Activated naive CD4-positive, alpha-beta T cell (primary cell): Measurements from ENCODE around the gene GRID1.
"Not testable (repeated sequence)": the region's sequence is repeated elsewhere in the genome, so short reads cannot be mapped to it uniquely, and the experiment has no call there.

ENCODE experiments used
- DNase-seq, 4 experiments: peaks; one replicate each; lab custom pipeline; 2025; lab: John Stamatoyannopoulos, UW

Gene GRID1

DNA sequence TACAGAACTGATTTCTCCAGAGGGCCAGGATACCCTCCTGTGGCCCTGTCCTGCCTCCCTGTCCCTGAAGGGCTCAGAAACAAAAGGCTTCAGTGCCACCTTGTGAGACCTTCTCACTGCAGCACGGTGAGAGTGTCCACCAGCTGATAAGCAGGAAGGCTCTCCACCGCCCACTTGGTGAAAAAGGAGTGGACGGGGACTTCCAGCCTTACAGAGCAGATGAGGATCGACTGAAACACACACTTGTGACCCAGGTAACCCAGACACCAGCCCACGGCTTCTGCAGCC lies 330.1 kb downstream of the GRID1 start:
- DNase-seq: no peak

DNA sequence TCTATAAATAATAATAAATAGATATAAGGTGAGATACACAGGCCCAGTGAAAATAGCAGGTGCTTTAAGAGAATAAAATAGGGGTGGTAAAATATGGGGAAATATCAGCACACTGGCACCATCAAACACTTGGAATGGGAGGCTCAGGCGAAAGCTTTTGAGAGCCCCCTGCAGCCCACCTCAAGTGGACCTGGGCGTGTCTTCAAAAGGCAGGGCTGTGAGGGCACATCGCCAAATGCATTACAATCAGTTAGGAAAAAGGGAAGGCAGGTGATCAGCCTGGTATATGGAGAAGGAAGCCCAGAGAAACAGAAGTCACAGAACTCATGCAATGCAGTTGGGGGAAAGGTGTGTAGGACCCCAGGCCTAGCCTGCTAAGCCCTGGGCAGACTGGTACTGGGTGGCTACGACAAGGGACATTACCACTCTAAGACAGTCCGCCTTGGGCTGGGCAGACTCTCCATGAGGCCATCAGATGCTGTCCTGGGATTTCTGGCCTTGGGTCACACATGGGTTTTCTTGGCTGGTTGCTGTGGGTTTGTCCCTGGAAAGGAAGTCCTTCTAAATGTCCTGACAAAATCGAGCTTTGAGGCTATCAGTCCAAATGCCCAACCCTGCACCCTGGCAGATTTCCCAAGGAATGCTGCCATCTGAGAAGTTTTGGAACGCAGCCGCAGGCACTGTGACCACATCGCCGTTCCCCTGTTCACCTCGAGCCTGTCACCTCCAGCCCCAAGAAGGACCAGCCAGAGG lies 330.6 kb downstream of the GRID1 start:
- DNase-seq: no peak

DNA sequence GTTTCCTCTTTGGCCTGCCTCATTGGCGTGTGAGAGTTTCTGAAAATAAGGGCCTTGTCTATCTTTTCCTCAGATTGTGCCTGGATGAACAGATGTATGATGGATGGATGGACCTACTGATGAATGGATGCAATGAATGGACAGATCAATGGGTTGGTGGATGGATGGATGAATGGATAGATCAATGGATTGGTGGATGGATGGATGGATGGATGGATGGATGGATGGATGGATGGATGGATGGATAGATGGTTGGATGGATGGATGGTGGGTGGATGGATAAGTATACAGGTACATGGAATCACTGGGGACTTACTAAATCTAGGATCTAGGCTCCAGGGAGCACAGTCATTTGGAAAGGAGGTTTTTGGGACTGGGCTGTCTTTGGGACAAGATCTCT lies 331.9 kb downstream of the GRID1 start:
- DNase-seq: no peak

DNA sequence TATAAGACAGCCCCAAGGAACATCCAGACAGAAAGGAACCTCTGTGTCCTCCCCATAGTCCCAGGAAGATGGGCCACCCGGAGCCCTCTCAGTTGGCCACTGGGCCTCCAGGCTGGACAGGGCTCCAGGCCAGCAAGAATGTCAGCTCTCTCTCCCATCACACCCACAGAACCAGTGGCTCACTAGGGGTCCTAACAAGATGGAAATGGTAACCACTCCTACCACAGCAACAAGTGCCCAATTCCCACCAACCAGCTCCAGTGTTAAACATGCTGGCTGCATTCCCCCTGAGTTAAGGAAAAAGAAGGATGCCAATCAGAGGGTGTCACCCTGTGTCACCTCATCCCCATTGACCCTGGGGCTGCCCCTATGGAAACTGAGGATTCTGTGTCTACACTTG lies 333.0 kb downstream of the GRID1 start:
- no peak for DNase-seq

DNA sequence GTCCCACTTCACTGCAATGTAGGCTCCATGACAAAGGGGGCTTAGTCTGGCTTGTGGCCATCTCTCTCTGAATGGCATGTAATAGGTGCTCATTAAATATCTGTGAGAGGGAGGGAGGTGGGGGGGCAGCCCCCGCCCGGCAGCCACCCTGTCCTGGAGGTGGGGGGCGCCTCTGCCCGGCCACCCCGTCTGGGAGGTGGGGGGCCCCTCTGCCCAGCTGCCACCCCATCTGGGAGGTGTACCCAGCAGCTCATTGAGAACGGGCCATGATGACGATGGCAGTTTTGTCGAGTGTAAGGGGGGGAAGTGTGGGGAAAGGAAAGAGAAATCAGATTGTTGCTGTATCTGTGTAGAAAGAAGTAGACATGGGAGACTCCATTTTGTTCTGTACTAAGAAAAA lies 334.5 kb downstream of the GRID1 start:
- not testable (repeated sequence) for DNase-seq

DNA sequence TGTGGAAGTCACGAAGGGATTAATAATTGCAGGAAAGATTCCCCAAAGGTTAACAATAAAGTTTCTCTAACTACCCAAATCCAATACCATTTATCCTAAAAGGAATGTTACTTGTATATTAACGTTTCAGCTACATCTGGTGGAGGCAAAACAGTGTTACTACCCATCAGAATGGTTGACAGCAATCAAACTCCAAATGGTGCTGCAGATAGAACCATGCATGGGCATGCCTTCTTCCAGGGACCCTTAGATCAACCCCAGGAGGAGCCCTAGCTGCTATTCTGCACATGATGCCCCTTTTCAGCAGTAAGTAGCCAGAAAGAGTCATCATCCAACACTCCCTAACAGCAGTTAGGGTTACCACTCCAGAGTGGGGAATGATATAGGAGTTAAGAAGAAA lies 336.3 kb downstream of the GRID1 start:
- no peak for DNase-seq

DNA sequence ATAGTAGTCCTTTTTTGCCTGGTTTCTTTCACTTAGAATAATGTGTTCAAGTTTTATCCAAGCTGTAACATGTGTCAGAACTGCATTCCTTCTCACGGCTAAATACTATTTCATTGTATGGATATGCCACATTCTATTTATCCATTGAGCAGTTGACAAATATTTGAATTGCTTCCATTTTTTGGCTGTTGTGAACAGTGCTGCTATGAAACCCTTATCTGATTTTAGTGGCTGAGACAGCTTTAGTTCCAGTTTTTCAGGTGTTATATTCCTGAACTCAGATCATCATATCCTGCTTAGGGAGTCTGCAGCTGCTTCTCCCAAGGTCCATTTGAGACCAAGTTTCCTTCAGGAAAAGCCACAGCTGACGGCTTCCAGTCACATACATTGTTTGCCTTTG lies 339.2 kb downstream of the GRID1 start:
- DNase-seq: no peak

DNA sequence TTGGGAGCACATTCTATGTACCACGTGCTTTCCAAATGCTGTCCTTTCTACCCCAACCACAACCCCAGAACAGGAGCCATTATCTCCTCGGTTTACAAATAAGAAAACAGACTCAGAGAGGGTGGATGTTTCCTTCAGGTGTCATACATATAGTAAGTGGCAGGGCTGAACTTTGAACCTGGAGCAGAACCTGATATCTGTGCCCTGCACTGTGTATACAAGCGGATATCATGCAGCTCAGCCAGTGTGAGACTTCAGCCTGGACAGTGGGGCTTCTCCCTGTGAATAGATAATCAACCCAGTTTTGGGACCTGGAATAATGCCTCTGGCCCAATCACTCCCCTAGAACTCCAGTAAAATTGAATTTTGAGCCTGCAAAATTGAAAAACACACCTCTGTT lies 341.1 kb downstream of the GRID1 start:
- no peak for DNase-seq

DNA sequence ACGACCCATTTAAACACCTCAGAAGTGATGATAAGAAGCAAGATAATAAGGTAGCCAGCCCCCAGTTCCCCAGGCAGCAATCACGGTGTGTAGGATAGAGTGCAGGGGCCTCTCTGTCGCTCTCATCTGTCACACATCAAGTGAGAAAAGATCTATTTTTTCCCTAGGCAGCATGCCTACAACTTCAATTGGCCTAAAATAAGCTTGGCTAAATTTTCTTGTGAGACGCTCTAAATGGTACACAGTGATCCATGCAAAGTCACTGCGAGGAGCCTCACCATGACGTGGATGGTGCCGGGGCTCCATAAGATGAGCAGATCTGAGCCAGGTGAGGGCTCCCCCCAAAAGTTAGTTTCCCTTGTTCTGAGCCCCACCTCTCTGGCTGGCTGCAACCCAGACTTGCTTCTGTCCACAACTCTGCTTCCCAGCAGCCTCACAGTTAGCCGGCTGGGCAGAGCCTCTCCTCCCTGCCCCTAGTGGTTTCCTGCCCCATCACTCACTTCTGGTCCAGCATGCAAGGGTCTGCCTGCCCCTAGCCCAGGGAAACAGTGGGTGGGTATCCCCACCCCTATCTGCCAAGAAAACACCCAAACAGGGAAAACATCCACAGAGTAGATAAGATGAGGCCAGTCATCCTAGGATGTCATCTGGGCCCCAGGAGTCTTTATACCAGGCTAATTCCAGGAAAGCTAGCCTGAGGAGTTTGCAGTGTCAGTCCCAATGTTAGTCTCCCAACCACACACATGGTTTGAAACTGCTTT lies 342.1 kb downstream of the GRID1 start:
- DNase-seq: no peak

DNA sequence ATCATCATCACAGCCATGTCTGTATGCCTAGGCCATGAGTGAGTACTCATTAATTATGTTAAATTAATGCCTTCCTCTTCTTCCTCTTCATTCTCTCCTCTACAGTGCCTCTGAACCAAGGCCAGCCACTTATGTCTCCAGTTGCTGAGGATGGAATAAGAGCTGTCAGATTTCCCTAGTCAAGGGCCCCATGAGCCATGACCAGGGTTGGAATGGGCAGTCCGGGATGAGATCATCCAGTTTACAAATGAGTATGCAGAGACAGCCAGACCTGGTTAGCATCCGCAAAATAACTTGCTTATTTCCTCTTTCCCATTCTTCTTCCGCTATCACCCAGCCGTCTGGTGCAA lies 342.7 kb downstream of the GRID1 start:
- no peak for DNase-seq

DNA sequence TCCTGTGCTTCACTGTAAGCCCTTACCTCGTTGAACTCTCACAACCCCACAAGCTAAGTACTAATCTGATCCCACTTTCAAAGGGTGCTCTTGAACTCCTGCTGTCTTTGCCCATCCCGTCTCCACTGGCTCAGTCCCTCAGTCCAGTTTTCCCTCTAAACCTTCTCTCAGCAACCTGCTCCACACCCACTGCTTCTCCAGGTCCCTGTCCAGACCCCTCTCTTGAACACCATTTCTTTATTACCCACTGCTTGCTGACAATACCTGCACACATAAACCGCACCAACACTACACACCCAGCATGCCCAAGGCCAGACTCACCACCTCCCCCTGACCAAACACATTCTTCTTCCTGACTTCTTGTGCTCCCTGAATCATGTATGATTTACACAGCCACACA lies 343.3 kb downstream of the GRID1 start:
- DNase-seq: no peak

DNA sequence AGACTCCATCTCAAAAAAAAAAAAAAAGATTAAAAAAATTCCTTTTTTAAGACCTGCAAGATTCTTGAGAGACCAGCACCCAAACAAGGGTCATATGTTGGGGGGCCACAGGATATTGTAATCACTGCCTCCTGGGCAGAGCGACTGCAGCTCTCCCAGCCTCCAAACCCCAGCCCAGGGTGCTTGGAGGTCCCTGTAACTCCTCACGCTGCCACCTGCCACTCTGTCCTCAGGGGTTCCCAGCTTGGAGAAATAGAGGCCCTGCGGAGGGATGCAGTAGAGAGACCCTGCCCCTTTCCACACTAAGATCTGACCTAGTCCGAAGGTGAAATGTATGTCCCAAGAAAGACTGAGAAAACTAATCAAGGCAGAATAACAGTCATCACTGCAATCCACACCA lies 343.7 kb downstream of the GRID1 start:
- no peak for DNase-seq

DNA sequence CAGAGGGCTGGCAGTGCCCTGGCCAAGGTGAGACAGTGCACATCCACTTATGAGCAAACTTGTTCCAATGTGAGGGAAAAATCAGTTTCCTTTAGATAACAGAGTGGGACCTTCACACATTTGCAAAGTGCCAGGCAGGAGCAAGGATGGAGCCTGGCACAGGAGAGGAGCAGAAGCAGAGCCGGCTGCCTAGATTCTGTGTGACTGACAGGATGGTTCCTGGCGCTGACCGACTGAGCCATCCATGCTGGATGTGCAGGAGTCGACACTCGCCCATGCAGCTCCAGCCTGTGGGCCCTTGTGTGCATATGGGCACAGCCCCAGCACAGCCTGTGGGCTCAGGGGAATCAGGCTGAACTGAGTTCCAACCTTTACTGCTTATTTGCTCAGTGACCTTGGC lies 346.5 kb downstream of the GRID1 start:
- DNase-seq: no peak

DNA sequence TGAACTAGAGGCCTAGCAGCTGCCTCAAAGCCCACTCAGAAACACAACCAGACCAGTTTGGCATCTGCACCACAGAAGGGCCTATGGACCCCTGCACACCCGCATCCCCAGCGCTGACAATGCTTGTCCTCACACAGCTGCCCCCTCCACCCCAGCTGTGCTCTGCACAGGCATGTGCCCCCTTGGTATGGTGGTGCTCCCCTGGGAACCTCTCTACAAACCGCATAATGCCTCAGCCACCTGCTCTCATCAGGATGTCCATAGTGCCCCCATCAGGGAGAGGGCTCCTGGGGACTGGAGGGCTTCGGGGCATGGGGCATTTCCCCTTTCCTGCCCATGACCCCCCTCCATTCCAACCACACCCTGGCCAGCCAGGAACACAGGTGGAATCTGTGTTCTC lies 347.5 kb downstream of the GRID1 start:
- DNase-seq: no peak

DNA sequence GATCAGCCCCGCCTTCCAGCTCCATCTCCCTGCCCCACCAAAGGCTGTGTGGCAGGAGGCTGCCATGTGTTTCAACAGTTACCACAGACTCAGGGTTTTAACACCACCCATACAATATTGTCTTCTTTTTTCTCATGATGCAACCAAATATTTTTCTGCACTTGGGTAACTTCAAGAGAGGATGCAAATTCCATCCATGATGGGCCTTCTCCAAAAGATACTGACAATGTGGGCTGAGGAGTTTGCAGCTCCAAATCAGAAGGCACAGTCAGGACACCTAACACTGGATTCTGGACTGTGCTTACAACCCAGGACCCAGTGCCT lies 347.9 kb downstream of the GRID1 start:
- DNase-seq: no peak

DNA sequence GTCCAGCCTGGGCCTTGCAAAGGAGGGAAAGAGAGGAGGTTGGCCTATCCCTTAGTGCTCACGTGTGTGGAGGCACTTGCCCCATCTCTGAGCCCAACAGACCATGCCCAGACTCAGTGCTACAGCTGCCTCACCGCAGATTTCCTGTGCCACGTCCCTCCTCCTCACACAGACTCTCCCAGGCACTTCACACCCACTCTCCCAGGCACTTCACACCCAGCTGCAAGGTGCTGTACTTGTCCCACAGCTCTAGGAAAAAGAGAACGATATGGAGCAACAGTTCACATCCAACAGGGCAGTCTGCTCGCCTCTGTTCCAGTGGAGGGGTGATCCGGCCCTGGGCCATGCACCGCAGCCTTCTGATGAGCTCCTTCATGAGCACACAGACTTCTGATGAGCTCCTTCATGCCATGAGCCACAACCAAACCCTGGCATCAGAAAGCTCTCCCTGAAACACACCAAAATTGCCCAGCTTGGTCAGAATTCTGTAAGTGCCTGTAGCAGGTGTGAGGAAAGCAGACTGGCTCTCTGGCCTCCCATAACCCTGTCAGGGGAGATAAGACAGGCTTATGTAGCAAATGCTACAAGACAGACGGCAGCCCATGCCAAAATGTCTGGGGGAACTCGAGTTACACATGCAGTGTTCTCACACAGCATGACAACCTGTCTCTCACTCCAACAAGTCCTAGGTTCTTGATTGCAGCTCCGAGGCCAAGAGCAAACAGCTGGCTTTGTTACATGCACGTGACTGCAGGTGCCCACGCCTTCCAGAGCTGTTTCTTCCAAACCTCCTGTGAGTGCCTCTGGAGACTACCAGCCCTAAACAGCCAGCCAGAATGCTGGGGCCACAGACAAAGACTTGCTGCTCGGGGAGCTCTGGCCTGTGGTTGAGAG lies 348.5 kb downstream of the GRID1 start:
- no peak for DNase-seq

DNA sequence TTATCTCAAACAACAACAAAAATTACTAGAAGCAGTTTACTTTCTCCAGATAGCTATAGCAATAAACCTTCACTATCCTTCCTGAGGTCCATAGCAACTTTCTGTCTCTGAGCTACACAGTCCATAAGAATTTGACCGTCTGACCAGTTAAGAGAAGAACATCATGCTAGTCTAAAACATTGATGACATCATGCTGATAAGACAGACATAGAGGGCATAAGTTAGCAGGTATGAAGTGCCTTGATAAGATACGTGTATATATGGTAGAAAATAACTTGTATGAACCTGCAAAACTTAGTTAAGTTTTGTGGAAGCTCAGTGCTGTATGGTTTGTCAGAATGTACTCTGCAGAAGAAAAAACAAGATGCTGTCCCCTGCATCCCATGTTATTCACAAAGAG lies 353.0 kb downstream of the GRID1 start:
- DNase-seq: no peak

DNA sequence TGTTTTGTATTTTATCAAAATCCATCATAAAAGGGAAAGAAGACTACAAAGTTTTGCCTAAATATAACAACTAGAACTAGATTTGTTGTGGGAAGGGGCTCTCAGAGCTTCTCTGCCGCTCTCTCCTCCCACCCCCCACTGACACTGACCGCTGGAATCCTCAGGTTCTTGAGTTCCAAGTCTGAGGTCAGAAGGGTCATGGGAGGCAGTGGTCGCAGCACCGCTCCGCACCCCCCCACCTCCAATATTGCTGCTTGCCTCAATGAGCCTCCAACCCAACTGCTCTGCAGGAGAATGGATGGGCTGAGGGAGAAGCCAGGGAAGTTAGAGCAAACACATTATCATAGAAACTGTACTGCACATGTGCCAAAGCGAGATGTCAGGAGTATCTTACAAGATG lies 359.4 kb downstream of the GRID1 start:
- DNase-seq: no peak

DNA sequence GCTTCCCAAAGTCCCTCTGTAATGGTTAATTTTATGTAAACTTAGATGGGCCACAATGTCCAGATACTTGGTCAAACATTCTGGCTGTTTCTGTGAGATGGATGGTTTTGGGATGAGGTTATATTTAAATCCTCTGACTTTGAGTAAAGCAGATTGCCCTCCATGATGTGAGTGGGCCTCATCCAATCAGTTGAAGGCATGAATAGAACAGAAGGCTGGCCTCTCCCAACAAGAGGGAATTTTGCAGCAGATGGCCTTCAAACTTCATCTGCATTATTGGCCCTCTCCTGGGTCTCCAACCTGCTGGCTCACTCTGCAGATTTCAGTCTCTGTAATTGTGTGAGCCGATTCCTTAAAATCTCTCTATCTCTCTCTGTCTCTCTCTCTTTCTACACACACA lies 362.3 kb downstream of the GRID1 start:
- no peak for DNase-seq

DNA sequence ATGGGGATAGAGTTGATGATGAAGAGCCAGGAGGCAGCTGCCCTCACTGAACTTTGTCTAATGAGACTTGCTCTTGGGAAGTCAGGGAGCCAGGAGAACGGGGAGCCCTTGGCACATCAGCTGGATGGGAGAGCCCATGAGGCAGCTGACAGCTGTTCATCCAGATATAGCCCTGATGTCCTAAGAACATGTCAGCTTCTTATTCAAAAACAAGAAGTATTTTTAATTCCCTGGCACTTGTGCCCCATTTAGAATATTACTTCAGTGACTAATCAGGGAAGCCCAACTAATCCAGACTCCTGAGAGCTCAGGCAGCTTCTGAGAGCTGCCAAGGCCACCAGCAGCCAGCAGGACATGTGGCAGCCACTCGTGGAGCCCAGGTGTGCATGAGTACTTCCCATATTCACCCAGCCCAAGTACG lies 363.4 kb downstream of the GRID1 start:
- no peak for DNase-seq

DNA sequence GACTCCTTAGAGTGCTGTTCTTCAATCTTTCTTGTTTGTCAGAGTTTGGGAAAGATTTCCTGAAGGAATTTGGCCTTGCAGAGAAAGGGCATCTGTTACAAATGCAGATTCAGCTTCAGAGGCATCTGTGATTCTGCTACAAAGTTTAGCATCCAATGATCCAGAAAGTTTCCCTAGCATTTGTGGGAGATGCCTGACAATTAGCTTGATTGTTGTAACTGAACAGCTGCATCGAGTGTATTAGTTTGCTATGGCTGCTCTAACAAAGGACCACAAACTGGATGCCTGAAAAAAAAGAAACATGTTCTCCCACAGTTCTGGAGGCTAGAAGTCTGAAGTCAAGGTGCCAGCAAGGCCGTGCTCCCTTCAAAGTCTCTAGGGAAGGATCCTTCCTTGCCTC lies 365.1 kb downstream of the GRID1 start:
- DNase-seq: no peak

DNA sequence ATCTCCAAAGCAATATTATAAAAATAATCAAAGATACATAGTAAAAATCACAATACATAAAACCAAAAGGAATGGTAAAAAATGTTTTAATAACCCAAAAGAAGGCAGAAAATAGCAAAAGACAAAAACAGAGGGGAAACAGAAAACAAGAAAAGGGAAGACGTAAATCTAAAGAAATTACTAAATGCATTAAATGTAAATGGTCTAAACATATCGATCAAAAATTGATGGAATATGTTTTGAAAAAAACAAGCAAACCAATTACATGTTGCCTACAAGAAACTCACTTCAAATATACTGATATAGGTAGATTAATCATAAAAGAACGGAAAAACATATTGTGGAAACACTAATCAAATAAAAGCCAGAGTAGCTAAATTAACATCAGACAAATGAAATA lies 369.1 kb downstream of the GRID1 start:
- DNase-seq: no peak

DNA sequence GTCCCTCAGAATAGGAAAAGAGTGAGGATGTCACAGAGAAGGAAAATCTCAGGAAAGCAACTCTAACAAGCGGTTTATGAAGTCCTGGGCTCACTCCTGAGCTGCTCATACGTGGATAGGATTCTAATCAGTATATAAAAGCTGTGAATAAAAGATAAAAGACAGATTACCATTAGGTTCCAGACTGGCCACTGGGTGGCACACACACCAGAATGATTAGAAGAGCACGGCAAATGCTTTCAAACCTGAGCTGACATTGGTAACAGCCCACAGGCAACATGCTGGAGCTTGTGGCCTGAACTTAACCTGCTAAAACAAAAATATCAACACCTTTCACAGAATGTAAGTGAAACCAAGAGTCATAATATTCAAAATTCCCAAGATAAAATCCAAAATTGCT lies 370.8 kb downstream of the GRID1 start:
- no peak for DNase-seq
